ENCODE results near the gene GAS6.

DNA sequence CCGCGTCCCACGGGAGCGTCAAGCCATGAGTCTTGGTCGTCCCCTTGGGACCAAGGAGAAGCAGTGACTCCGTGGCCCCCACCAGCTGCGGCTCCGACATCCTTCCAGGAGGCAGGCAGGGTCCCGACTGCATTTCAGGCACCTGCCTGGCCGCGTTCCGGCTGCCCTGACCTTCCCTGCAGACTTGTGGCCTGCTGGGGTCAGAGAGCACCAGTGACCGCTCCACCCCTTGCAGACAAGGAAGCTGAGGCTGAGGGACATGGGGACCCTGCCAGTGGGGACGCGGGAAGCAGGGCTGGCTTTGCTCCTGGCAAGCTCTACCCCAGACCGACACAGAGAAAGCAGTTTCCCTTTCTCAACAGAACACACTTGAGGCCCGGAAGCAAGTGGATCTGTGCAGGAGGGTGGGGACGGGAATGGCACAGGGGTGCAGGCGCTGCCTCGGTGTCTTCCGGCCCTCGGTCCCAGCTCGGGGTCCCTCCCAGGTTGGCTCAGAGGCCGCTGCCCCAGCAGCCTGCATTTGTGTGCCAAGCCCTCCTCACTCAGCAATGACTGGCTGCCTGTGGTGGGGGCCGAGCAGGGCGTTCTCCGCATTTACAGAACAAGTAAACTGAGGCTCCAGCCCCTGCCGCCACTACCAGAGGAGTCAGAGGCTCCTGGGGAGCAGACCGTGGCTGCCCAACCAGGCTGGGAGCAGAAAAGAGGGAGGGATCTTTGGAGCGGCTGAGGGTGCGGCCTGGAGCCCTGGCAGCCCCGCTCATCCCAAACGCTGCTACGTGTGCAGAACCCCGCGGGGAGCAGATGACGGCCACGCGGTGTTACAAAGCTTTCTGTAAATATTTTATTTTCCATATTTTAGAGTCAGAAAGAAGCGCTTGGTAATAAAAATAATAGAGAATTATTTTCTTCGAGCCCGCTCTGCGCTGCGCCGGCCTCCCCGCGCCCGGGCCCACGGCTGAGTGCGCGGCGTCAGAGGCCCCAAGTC lies 43.9 kb downstream of the GAS6 start:
- TF ChIP-seq, protein P1, sequence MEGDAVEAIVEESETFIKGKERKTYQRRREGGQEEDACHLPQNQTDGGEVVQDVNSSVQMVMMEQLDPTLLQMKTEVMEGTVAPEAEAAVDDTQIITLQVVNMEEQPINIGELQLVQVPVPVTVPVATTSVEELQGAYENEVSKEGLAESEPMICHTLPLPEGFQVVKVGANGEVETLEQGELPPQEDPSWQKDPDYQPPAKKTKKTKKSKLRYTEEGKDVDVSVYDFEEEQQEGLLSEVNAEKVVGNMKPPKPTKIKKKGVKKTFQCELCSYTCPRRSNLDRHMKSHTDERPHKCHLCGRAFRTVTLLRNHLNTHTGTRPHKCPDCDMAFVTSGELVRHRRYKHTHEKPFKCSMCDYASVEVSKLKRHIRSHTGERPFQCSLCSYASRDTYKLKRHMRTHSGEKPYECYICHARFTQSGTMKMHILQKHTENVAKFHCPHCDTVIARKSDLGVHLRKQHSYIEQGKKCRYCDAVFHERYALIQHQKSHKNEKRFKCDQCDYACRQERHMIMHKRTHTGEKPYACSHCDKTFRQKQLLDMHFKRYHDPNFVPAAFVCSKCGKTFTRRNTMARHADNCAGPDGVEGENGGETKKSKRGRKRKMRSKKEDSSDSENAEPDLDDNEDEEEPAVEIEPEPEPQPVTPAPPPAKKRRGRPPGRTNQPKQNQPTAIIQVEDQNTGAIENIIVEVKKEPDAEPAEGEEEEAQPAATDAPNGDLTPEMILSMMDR (IDR thresholded peaks at IDR 0.05; ENCODE audit: insufficient read depth, low read length, poor library complexity, severe bottlenecking), result no peak
- TF ChIP-seq EZH2phosphoT487 (conservative IDR thresholded peaks at IDR 0.05; ENCODE audit: low read length), result no peak

All from SU-DHL-6 (cell line).